HCT116 (cell line): Measurements from ENCODE around the gene BPIFB4.

Experiments
- CEBPB ChIP-seq: IDR thresholded peaks from 2 replicates; pipeline ENCODE4 v1.6.1; 2012; ENCODE audit warnings: low read depth
- EGR1 ChIP-seq: IDR thresholded peaks from 2 replicates; pipeline ENCODE4 v1.6.1; 2012; ENCODE audit warnings: low read depth
- JUND ChIP-seq: IDR thresholded peaks from 2 replicates; pipeline ENCODE4 v1.6.1; 2012
- MAX ChIP-seq: IDR thresholded peaks from 2 replicates; pipeline ENCODE4 v1.6.1; 2012
- POLR2A ChIP-seq: IDR thresholded peaks from 2 replicates; pipeline ENCODE4 v1.7.0; 2011; ENCODE audit warnings: borderline replicate concordance; ENCODE audit not compliant: insufficient read depth, insufficient read length; ENCODE audit errors: extremely low read depth
- SP1 ChIP-seq: IDR thresholded peaks from 2 replicates; pipeline ENCODE4 v1.6.1; 2012; ENCODE audit warnings: low read depth
- ZBTB33 ChIP-seq: IDR thresholded peaks from 2 replicates; pipeline ENCODE4 v1.6.1; 2011; ENCODE audit warnings: mild to moderate bottlenecking, low read length, moderate library complexity; ENCODE audit not compliant: insufficient replicate concordance; ENCODE audit errors: extremely low read depth
- TF ChIP-seq, protein P1 (sequence below), 3 experiments: fragments of 200-600 bp in 1 of 3; sonication (generic) in 1 of 3; IDR thresholded peaks in 2 of 3; conservative IDR thresholded peaks in 1 of 3; 2 replicates each; pipeline ENCODE4 v1.5.1; 2012 to 2017; ENCODE audit warnings: low read depth in 2 of 3, low read length in 2 of 3, antibody characterized with exemption in 1 of 3, borderline replicate concordance in 1 of 3, control low read depth in 1 of 3, mild to moderate bottlenecking in 1 of 3, mixed read lengths in 1 of 3, mixed run types in 1 of 3, moderate library complexity in 1 of 3; ENCODE audit not compliant: insufficient read depth in 1 of 3

GRCh38 chr20:33059136-33059535 is 20.3 kb upstream of the BPIFB4 start:
- no peak for TF ChIP-seq POLR2A
- no peak for TF ChIP-seq MAX
- TF ChIP-seq CEBPB: no peak
- no peak for TF ChIP-seq ZBTB33
- TF ChIP-seq, protein P1, sequence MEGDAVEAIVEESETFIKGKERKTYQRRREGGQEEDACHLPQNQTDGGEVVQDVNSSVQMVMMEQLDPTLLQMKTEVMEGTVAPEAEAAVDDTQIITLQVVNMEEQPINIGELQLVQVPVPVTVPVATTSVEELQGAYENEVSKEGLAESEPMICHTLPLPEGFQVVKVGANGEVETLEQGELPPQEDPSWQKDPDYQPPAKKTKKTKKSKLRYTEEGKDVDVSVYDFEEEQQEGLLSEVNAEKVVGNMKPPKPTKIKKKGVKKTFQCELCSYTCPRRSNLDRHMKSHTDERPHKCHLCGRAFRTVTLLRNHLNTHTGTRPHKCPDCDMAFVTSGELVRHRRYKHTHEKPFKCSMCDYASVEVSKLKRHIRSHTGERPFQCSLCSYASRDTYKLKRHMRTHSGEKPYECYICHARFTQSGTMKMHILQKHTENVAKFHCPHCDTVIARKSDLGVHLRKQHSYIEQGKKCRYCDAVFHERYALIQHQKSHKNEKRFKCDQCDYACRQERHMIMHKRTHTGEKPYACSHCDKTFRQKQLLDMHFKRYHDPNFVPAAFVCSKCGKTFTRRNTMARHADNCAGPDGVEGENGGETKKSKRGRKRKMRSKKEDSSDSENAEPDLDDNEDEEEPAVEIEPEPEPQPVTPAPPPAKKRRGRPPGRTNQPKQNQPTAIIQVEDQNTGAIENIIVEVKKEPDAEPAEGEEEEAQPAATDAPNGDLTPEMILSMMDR (IDR thresholded peaks at IDR 0.05 in 2 of 3, conservative IDR thresholded peaks at IDR 0.05 in 1 of 3; ENCODE audit: borderline replicate concordance in 1 of 3, insufficient read depth in 1 of 3, low read depth in 2 of 3, low read length in 2 of 3): no peak
- no peak for TF ChIP-seq SP1
- no peak for TF ChIP-seq EGR1
- no peak for TF ChIP-seq JUND
